ENCODE data around the gene SOS1.
"Not testable (repeated sequence)": the region's sequence is repeated elsewhere in the genome, so short reads cannot be mapped to it uniquely, and the experiment has no call there.

The SOS1 gene

DNA sequence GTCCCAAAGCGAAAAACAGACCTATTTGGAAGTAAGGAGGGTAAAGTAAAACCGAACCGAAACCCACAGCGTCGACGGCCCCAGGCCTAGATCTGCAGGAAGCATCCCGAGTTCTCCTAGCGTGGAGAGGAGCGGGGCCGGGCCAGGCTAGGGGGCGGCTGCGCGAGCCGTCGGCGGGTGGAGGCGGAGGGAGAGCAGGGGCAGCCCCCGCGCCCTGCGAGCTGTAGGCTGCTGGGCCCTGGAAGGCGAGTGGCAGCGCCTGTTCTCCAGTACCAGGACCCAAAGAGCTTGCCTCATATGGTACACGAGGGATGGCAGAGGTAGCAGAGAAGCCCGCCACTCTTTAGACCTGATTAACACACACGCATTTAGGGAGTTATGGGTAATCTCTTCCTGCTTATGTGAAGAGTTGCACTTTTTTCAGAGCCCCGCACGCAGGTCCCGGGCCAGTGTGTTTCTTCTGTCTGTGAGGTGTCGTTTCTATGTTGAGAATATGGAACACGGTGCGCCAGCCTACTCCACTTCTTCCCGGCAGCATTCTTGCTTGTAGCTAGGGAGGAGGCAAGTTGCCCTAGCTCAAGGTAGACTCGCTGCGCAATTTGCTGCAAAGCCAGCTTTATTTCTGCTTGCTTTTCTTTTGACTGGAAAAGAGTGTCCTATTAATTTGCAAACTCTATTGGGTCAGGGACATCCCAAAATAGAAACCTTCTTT is 160.1 kb downstream of the SOS1 start:
- peak in 1 of 6 experiments; percentile 36 for DNase-seq

DNA sequence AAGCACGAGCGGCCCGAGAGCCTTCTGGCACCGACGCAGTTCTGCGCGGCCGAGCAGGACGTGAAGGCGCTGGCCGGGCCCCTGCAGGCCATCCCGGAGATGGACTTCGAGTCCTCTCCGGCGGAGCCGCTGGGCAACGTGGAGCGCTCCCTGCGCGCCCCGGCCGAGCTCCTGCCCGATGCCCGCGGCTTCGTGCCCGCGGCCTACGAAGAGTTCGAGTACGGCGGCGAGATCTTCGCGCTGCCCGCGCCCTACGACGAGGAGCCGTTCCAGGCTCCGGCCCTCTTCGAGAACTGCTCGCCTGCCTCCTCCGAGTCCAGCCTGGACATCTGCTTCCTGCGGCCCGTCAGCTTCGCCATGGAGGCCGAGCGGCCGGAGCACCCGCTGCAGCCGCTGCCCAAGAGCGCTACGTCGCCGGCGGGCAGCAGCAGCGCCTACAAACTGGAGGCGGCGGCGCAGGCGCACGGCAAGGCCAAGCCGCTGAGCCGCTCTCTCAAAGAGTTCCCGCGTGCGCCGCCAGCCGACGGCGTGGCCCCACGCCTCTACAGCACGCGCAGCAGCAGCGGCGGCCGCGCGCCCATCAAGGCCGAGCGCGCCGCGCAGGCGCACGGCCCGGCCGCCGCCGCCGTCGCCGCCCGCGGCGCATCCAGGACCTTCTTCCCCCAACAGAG is 160.8 kb downstream of the SOS1 start:
- peak; percentile 16 to 49 (median 30) for DNase-seq

DNA sequence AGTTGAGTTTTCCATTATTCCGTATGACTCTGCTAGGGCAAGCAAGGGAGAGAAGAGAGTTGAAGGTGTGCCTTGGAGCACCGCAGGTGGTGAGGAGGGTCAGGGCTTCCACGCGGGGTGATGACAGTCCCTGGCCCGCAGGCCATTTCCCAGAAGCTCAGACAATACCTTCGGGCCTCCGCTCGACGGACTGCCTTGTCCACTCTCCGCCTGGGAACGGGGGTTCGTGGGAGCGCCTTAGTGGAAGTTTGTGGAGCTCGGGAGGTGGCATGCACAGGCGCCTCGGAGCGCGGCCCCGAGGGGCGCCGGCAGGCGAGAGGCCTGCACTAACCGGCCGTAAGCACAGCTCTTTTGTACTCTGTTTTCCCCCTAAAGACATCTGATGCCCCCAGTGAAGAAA is 161.4 kb downstream of the SOS1 start:
- no peak for DNase-seq

GRCh38 chr2:38957972-38958371 is 162.9 kb downstream of the SOS1 start:
- DNase-seq: no peak

DNA sequence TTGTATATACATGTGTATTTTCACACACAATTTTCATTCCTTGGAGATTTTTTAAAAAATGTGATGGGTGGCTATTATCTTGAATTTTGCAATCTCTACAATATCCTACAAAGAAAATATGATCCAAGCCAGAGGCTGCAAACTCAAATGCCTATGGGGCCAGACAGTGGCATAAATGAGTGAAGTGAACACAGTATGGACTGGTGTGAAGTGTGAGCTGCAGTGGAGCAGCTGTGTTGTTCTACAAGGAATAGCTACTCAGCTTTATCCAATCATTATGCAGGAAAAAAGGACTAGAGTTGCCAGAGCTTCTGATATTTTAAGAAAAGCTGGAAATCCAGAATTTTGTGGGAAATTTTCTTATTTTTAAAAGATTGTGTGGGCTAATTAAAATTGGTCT is 169.1 kb downstream of the SOS1 start:
- DNase-seq: no peak

DNA sequence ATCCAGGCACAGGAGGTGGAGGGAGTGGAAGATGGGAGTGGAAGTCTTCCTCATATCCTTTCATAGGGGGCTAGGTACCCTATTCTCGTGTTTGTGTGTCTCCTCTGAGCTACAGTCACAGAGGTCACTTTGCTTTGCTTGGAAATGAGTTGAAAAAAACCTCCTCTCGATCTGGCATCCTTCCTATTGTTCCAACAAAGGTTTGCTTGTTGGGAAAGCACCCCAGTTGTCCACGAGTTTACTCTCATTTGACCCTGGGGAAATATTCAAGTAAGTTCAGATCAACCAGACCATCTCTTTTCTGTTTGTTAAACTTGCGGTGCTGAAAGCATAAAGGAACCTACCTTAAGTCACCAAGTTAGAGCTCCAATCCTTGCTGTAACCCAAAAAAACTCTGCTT is 171.9 kb downstream of the SOS1 start:
- DNase-seq: no peak

GRCh38 chr2:38948387-38948882 is 172.4 kb downstream of the SOS1 start:
- DNase-seq: no peak

GRCh38 chr2:38947241-38948239 is 173.3 kb downstream of the SOS1 start:
- peak; percentile 5 to 42 (median 15) for DNase-seq

DNA sequence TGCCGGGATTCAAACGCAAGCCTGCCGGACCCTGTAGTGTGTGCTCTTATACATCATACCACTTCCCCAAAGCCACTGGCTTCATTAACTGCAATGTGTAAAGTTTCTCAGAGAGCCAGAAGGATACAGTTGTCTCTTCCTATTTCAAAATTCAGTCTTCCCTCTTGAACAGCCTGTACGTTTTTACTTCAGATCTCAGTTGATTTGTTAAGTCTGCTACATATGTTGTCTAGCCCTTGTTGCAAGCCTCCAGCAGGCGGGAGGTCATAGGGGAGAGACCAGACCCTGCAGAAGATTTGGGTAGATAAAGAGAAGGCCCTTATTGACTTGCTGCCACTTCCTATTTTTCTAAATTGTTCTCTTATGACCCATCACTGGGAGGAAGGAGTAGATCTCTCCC is 174.9 kb downstream of the SOS1 start:
- DNase-seq: no peak

DNA sequence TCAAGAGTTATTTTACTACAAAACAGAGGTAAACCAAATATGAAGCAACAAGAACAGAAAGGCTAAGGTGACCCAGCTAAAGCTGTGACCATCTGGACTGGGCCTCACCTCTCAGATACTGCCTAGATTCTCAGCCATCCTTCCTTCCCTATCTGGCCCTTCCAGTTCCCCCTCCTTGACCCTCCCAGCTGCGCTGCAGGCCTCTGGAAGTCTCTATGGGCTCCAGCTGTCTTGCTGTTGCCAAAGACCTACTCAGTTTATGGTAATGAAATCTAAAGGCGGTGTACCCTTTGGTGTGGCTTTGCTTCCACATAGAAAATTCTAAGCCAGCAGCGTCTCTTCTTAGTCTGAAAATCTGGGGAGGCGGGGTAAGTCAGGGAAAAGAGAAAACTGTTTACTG is 175.5 kb downstream of the SOS1 start:
- DNase-seq: no peak

DNA sequence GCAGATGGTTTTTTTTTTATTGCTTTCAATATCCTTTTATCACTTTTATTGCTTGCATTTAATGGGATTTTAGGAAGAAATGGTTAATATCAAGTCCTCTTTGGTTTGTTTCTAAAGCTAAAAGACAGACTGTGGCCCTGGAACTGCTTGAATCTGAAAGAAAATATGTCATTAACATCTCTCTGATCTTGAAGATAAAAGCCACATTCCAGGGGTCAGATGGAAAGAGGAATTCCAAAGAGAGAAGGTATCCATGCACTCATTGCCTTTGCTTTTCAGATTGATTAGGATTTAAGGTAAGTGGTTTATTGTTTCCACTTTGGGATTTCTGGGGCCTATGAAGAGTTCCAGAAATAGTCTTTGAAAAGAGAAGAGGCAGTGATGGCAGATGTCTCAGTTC is 177.1 kb downstream of the SOS1 start:
- DNase-seq: no peak

- no peak for DNase-seq
Measured at GRCh38 chr2:38940746-38941145, 180.1 kb downstream of the SOS1 start.

DNA sequence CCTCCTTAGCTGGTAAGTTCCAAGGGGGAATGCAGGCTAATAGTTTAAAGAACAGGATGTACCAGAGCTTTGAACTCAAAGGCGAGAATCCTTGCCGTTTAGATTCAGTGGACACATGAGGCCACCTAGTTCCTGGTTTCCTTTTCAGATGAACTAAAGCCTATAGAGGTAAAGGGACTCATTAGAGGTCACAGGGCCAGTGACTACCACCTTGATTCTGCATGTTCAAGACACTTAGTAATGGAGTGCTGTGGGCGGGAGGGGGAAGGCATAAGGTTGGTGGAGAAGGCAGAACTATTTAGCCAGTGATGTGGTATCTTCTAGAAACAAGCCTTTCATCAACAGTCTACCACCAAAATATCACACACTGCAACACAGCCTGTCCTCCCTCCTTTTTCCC is 183.3 kb downstream of the SOS1 start:
- no peak for DNase-seq

DNA sequence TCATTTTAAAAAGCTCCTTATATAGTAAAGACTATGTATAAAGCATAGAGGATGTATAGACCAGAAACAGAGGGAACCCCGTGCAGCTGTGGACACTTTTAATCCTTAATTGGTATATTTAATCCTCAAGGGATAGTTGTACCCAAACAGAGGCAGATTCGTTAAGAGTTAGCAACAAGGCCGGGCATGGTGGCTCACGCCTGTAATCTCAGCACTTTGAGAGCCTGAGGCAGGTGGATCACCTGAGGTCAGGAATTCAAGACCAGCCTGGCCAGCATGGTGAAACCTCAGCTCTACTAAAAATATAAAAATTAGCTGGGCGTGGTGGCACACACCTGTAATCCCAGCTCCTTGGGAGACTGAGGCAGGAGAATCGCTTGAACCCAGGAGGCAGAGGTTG is 184.3 kb downstream of the SOS1 start:
- DNase-seq: not testable (repeated sequence)

- DNase-seq: no peak
Measured at GRCh38 chr2:38935568-38936172, 185.2 kb downstream of the SOS1 start.

- no peak for DNase-seq
Measured at GRCh38 chr2:38934742-38935141, 186.1 kb downstream of the SOS1 start.

DNA sequence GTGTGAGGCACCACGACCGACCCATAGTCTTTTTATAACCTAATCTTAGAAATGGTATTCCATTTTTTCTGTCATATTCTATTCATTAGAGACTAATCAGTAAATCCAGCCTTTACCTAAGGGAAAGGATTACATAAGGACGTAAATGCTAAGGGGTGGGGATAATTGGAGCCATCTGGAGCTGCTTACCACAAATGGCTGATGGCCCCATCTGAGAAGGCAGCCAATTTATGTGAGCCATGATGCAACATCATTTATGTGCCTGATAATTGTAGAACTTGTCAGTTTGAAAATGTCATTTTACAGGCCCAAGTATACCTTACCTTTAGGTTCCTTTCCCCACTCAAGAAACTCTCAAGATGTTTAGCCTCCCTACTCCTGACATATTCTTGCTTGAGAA is 187.2 kb downstream of the SOS1 start:
- no peak for DNase-seq

DNA sequence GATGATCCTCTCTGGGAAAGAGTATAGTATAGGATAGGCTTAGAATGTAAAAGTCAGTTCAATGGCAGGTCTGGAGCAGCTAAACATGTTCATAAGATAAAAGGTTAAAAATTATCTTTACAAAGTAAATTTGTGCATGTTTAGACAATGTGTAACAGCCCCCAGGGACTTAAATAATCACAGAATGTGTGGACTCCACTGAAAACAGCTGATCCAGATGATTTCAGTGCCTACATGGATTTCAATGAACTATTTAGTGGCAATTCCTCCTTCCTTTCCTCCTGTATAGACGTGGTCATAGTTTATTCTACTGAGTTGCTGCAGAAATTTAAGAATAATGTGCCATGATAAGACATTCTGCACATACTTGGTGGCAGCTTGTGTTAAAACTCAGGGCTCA is 188.3 kb downstream of the SOS1 start:
- DNase-seq: no peak
